GM18517 (cell line): ENCODE measurements around the gene RAPGEF4.

Source experiments
- ATAC-seq: cut with Tn5 transposase; IDR thresholded peaks from one replicate; pipeline ENCODE4 v1.9.1; 2021; ENCODE audit warnings: mild to moderate bottlenecking, moderate library complexity; ENCODE audit not compliant: unreplicated experiment

RAPGEF4 gene

DNA sequence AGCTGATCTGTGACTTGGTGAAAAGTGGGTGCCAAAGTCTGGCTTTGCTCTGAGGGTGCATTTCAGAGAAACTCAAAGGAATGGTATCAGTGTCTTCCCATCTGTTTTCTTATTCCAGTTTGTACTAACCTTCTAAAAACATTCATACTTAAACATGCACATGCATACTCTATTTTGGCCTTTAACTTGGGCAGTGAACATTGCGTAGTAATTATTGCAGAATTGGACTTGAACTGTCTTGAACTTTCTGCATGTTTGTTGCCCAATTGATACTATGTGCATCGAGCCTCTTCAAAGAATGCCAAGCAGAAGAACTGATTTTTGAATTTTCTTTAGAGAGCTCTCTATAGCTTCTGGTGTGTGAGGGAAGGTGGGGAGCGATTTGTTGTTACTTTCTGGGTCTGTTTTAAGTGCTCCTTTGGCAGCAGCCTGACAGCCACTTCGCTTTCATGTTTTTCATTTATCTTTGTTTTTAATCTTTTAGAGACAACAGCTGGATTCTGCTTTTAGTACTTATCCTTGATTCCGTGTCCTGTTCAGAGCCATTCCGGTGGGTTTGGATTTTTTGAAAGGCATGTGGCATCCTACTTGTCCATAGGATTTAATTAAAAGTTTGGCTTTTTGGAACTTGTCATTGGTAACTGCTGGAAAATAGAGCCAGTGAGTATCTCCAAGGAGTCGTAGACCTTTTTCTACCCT lies 159.2 kb downstream of the RAPGEF4 start:
- ATAC-seq, result no peak

DNA sequence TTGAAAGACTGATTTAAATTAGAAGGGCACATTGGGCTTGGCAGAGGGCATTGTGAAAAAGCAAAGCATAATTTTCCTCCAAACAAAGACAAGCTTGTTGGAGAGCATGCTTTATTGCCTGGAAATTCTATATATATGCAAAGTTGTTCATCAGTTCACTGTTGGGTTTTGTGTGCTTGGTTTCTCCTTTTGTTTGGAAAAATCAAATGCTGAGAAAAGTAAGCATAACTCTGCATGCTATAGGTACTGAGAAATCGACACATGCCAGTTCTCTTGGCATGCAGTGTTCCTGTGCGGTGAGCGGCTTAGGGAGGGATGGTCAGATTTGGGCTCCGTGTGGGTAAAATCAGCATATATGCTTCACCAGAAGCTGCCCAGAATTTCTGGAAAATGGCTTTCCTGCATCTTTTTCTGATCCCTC lies 161.0 kb downstream of the RAPGEF4 start:
- ATAC-seq, result no peak

DNA sequence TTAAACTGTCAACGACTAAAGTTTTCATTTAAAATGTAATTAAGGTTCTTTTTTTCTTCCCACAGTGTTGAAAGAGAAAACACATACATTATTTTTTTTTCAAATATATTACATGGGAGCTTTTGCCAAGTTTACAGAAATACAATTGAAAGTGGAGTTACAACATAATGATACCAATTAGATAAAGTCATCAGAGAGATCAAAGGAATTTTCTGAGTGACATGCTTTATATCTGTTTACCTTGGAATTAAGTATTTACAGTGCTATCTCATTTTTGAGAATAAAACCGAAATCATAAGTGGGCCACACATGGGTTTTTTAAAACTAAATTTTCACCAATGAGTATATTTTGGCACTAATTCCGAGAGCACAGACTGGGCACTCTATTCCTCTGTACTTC lies 165.2 kb downstream of the RAPGEF4 start:
- no peak for ATAC-seq

DNA sequence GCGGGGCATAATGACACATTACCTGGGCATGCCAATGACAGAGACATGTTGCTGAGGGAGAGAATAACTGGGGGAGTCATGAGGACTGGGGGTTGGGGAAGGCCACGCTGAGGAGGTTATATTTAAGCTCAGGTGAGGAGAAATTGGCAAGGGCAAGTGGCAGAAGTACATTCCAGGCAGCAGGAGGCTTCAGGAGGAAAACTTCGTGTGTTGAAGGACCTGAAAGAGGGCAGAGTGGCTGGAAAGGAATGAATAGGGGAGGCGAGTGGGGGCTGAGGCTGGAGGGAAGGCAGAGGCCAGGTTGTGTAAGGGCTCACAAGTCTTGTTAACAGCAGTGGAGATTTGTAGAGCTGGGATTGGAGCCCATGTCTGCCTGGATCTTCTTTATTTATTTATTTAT lies 166.3 kb downstream of the RAPGEF4 start:
- ATAC-seq, result no peak

DNA sequence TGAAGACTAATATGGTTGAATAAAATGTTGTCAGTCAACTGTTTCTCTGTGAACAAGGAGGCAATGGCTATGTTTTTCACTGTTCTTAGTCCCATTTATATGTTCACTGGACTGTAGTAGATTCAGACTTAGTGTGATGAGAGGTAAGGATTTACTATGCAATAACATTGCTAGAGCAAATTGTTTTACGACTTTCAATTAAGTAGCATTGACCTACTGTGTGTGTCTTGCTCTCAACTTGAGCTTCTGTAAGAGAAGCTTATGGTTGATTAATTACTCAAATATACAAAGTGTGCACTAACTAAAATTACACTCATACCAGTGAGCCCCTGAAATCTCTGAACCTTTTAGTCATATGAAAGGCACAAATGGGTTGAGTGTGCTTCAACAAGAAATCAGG lies 168.6 kb downstream of the RAPGEF4 start:
- no peak for ATAC-seq

DNA sequence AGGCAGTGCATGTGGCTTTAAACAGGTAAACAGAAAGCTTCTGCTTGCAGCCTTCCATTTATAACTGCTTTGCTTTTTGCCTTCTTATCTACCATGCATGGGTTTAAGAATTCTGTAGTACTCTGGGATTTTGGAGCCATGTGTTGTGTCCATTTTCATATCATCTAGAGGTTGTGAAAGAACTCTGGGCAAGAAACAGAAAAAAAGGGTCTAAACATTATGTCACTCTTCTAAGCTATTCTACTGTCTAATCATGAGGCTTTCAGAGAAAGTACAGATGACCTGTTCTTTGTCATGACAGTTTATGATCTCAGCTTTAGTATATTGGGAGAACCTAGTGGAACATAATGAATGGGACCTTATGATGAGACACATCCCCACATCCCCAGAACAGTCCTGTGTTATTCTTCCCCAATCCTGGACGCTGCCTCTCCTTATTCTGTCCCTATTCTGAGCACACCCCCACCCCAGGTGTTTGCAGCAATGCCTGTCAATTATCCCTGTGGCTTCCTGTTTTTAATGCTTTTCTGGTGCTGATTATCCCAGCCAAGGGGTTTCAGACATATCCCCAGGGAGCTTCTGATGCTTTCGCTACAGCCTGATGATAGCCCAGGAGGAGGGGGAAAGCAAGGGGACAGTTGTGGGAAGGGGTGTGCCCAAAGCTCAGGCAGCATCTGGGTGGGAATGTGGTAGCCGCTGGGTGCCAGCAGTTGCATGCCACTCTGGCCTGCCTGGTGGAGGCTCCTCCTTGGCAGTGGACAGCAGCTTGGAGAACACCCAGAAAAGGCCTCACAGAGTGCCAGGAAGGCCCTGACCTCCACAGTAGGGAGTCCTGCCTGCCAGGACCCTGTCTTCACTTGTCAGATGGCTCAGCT lies 170.5 kb downstream of the RAPGEF4 start:
- ATAC-seq, result no peak

DNA sequence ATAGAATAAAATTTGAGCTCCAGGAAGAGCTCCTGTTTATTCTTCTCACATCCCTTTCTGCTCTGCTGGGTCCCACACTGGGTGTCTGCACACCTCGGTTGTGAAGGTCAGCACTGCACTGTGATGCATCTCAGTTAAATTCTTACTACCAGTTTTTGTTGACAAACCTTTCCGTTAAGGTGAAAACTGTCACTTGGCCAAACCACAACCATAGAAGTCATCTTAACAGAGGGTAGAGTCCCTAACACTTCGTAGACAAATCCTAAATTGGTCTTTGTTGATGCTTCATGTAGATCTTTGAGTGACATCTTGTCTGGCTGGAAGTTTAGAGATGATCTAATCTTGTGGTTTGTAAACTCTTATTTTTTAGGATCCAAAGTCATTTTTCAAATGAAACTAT lies 172.6 kb downstream of the RAPGEF4 start:
- ATAC-seq, result no peak

DNA sequence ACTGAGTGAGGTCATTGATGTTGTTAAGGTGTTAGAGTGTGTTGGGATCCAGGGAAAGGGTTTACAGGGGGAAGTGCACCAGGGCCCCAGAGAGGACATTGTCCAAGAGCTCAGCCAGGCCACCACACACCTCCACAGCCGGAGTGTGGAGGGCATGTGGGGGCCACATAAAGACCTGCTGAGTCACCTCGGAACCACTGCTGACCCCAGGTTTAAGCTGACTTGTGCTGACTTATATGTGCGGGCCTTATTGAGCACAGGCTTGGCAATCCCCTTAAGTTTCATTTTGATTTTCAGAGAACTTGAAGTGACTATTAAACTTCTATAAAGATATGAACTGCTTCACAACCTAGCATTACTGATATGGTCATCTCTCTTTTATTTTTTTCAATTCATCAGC lies 173.8 kb downstream of the RAPGEF4 start:
- no peak for ATAC-seq

DNA sequence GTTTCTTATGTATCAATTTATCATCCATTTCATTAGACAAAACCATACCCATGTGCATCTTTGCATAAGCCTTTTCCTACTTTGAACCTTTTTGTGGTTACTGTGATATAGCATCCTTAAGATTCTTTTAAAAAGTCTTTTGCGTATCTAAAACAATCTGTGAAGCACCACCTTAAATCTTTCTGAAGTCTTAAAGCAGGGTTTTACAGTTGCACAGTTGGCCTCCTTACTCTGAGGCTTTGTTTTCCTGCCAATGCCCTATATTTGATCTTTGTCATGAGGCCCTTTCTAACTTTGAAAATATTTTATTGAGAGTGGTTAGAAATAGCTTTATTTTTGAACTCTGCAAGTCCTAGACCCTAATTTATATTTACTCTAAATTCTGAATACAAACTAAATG lies 176.6 kb downstream of the RAPGEF4 start:
- ATAC-seq, result no peak

DNA sequence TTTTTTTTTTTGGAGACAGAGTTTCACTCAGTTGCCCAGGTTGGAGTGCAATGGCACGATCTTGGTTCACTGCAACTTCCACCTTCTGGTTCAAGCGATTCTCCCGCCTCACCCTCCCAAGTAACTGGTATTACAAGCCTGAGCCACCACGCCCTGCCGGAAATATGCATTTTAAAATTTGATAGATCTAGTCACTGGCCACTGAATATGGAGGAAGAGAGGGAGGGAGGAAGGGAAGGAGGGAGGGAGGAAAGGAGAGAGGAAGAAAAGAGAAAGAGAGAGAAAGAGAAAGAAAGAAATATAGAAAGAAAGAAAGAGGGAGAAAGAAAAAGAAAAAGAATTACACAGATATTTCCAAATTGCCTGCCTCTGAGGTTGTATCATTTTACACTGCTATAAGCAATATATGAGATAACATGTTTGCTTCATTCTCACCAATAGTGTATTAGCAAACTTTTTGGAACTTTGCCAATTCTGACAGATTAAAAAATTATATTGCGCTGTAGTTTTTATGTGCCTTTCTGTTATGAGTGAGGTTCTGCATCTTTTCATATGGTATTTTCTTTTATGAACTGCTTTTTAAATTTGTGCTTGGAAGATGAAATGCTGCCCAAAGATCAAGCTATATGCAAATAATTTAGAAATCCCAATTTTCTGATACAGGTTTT lies 178.8 kb downstream of the RAPGEF4 start:
- ATAC-seq, result no peak

DNA sequence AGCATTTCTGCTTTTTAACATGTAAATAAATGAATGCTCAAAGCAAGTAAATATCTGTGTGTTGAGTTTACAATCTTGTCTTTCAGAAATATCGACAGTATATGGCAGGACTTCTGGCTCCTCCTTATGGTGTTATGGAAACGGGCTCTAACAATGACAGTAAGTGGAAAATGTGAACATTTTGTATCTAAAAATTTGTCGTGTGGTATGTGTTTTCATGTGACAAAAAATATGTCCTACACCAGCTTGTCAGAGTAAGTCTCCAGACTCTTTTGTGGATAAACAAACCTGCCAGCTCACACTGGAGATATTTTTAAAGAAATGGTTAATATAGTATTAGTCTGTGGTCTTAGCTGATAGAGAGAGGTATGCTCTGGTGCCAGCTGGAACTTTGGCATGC lies 182.1 kb downstream of the RAPGEF4 start:
- no peak for ATAC-seq

DNA sequence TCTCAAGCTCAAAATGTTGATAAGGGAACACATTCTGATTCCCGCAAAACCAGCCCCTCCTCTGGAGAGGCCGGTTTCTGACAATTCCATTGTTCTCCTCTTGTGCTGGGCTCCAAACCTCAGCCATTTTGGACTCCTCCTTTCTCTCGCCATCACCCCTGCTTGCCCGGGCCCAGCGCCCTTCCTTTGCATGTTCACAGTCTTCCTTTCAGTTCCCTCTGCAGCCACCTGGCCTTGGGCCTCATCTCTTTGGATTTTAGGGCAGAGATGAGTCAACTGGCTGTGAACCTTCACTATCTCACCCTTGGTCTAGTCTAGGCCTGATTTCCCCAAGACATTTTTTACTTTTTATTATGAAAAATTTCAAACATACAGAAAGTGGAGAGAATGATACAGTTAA lies 184.1 kb downstream of the RAPGEF4 start:
- peak; percentile 65 for ATAC-seq

DNA sequence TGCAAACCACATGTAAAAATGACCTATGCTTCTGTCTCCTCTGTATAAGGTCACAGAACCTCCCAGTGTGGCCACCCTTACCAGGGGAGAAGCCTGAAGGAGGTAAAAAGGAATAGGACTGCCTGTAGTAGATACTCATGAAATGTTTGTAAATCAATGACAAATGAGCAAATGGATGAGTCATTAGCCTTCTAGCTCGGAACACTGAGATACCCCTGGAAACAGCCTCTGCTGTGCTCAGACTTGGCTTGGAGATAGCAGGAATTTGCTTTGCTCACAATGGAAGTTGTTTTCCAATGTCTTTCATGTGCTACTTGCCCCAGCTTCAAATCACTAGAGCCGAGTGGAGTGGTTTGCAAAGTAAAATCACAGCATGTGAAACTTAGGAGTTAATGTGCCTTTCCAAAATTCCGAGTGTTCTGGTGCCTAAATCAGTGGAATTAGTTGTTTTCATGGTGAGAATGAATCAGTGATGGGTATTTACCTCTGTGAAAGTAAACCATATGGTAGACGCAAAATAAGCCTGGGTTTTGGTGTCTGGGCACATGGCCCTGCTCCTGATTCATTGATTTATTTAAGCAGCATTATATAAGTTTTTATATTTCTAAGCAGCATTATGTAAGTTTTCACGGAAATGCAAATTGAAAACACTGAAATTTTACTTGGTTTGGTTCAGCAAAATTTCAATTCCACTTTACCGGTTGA lies 186.0 kb downstream of the RAPGEF4 start:
- ATAC-seq, result no peak

DNA sequence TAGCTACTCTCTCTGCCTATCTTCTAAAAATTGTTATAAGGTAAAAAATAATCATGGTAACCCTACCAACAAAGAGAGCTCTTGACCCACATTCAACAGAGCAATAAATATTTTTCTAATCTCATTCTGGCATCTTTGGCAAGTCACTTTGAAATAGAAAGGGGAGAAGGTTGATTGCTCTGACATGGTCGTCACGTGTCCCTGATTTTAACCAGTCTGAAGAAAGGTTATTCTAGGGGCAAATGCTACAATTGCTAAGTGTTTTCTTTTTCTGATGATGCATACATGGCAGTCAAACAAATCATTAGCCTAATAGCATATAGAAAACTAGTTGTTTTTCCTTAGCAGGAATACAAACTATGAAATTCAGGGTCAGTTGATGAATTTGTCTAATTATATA lies 186.7 kb downstream of the RAPGEF4 start:
- ATAC-seq, result no peak

DNA sequence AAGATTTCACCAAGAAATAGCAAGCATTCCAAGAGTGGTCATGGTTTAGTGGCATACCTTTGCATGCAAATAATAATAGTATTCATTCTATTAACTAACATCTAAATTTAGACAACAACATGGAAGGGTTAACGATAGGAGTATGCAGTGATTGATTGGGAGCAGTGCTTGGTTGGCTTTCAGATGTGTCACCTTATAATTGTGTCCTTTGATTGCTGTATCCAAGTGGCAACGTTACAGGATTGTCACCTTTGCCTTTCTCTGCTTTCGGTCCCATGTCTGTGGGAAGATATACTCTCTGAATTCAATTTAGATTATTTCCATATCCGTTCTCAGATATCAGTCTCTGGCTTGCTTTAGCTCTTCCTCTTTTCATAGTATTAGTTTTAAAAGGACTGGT lies 187.2 kb downstream of the RAPGEF4 start:
- no peak for ATAC-seq

DNA sequence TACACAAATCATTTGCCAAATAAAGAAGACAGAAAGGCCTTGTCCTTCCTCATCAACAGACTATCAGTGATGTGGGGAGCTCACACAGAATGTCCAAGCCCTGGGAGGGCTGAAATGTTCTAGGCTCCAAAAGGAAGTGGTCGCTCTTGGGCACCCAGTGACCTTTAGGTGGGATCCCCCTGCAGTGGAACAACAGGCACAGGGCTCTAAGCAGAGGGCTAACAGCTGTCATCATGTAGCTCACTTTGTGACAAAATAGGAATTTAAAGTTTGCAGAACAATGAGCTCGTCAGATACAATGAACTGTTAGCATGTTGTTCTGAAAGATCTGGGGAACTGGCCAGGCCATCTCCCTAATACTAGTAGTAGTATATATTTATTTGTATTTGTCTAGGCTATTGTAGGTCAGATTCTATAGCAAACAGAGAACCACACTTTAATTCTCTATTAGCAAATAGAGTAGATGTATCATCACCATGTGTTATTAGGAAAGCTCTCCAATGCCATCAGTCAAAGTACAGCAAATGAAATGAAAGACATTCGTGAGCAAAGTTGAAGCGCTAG lies 188.5 kb downstream of the RAPGEF4 start:
- no peak for ATAC-seq

DNA sequence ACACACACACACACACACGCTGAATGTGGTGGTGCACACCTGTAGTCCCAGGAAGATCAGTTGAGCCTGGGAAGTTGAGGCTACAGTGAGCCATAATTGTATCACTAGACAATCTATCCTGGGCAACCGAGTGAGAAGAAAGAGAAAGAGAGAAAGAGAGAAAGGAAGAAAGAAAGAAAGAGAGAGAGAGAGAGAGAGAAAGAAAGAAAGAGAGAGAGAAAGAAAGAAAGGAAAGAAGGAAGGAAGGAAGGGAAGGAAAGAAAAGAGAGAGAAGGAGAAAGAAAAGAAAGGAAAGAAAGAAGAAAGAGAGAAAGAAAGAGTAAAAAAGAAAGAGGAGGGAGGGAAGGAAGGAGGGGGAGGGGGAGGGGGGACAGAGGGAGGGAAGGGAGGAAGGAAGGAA lies 190.0 kb downstream of the RAPGEF4 start:
- ATAC-seq, result no peak

DNA sequence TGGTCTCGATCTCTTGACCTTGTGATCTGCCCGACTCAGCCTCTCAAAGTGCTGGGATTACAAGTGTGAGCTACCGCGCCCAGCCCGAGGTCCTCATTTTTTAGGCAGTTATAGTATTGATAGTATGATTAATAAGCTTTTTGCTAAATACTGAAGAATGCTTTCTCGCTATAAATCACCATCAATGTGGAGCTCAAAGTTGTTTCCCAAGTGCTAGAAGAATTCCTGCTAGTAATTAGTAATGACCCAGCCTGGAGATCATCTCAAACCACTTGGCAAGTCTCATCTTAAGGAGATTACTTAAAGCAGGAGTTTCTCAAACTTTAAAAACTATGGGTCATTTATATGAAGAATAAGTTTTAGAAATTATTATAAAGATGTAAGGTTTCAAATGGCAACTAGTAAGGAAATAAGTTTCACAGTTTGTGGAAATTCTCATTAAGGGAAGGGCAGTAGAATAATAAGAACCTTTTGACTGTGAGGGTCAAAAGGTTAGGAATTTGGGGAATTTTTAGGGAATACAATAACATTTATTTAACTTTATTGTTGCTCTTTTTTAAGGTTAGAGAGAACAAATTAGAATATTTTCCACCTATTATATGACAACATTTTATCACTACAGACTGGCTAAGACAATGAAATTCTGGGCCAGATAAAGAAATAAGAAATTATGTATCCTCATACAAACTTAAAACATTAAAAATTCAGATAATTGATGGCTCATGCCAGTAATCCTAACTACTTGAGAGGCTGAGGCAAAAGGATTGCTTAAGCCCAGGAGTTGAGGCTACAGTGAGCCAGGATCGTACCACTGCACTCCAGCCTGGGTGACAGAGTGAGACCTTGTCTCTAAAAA lies 191.4 kb downstream of the RAPGEF4 start:
- no peak for ATAC-seq

DNA sequence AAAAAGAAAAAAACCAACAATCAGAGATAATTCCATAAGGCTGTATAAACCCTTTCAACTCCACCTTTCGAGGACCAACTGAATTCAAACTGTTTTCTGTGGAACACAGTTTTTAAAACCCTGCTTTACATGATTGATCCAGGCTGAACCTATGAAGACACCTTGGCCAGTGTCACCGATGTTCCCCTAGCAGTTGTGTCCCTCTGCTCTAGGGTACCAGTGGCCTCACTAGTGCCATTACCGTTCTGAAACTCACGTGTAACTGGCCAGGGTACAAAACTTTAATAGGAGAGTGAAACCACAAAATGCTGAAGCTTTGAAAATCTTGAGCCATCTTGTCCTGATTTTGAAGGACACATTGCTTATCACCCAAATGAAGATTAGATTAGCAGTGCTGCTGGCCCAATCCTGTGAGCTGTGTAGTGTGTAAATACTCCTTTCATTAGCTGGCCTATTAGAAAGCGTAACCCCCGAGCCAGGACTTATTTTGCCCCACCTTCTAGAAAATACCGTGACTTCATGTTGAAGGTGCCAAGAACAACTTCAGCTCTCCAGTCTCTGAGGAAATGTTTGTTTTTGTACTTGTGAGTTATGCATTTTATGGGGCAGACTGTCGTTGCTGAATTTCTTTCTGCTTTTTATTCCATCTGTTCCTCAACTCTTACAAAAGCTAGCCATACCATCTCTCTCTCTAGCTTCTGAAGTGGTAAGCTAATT lies 192.2 kb downstream of the RAPGEF4 start:
- ATAC-seq, result no peak
